WTC11 (cell line): ENCODE data around the gene ZFAND3. TPM values are rescaled to one million over a fixed set of nuclear protein-coding genes. Genes with fewer than 3 reads are reported as not detected.

ENCODE experiments used
- ATAC-seq: fragments of 200-7000 bp; cut with Tn5 transposase; 2 replicates; pipeline ENCODE4 v1.10.0; 2021; ENCODE audit warnings: mild to moderate bottlenecking, moderate library complexity
- CTCF ChIA-PET: fragments of 300-600 bp; sonication (Branson Sonifier 250); formaldehyde crosslinking; loops from one replicate; lab custom pipeline; 2021; ENCODE audit warnings: antibody characterized with exemption; lab: Charles Lee
- POLR2A ChIA-PET: fragments of 350-600 bp; sonication (Branson Sonifier 250); formaldehyde crosslinking; loops from one replicate; lab custom pipeline; 2021; ENCODE audit warnings: antibody characterized with exemption; lab: Charles Lee
- DNase-seq: peaks from one replicate; pipeline ENCODE4 v3.0.0; 2021; ENCODE audit warnings: low spot score
- H3K27ac Mint-ChIP-seq: 2 replicates; pipeline ENCODE4 v1.8.0; 2021; ENCODE audit warnings: mixed read lengths
- H3K27me3 Mint-ChIP-seq: 2 replicates; pipeline ENCODE4 v1.8.0; 2021; ENCODE audit warnings: low read depth, mild to moderate bottlenecking, moderate library complexity, mixed read lengths
- H3K36me3 Mint-ChIP-seq: 2 replicates; pipeline ENCODE4 v1.8.0; 2021; ENCODE audit warnings: mixed read lengths
- H3K4me1 Mint-ChIP-seq: 2 replicates; pipeline ENCODE4 v1.8.0; 2022; ENCODE audit warnings: mixed read lengths
- H3K4me3 Mint-ChIP-seq: 2 replicates; pipeline ENCODE4 v1.8.0; 2021; ENCODE audit warnings: mild to moderate bottlenecking, moderate library complexity, mixed read lengths
- H3K9me3 Mint-ChIP-seq: 2 replicates; pipeline ENCODE4 v1.8.0; 2021; ENCODE audit warnings: mixed read lengths
- AFF4 ChIP-seq: sonication (generic); formaldehyde crosslinking; IDR thresholded peaks from 2 replicates; pipeline ENCODE4 v1.8.1; 2023; ENCODE audit warnings: mild to moderate bottlenecking, missing genetic modification reagents, borderline replicate concordance
- ARID4B ChIP-seq: sonication (generic); formaldehyde crosslinking; IDR thresholded peaks from 2 replicates; pipeline ENCODE4 v1.8.0; 2023; ENCODE audit warnings: missing genetic modification reagents, mild to moderate bottlenecking, borderline replicate concordance
- ATF2 ChIP-seq: sonication (generic); formaldehyde crosslinking; IDR thresholded peaks from 2 replicates; pipeline ENCODE4 v1.8.1; 2022; ENCODE audit warnings: low read depth, missing genetic modification reagents, borderline replicate concordance
- ATF6 ChIP-seq: sonication (generic); formaldehyde crosslinking; IDR thresholded peaks from 2 replicates; pipeline ENCODE4 v1.8.1; 2023; ENCODE audit warnings: mild to moderate bottlenecking, missing genetic modification reagents
- ESRRA ChIP-seq: sonication (generic); formaldehyde crosslinking; IDR thresholded peaks from 2 replicates; pipeline ENCODE4 v1.8.1; 2022; ENCODE audit warnings: mild to moderate bottlenecking, missing genetic modification reagents, borderline replicate concordance
- FOXK1 ChIP-seq: sonication (generic); formaldehyde crosslinking; IDR thresholded peaks from 2 replicates; pipeline ENCODE4 v1.8.0; 2022; ENCODE audit warnings: mild to moderate bottlenecking, moderate library complexity, missing genetic modification reagents
- IRF2 ChIP-seq: sonication (generic); formaldehyde crosslinking; IDR thresholded peaks from 2 replicates; pipeline ENCODE4 v1.8.0; 2022; ENCODE audit warnings: low read depth, missing genetic modification reagents, borderline replicate concordance
- JUN ChIP-seq: sonication (generic); formaldehyde crosslinking; IDR thresholded peaks from 2 replicates; pipeline ENCODE4 v1.8.0; 2023; ENCODE audit warnings: mild to moderate bottlenecking, missing genetic modification reagents
- KAT7 ChIP-seq: sonication (generic); formaldehyde crosslinking; IDR thresholded peaks from 2 replicates; pipeline ENCODE4 v1.8.1; 2023; ENCODE audit warnings: missing genetic modification reagents, mild to moderate bottlenecking, borderline replicate concordance
- MXD4 ChIP-seq: fragments of 250-450 bp; sonication (Bioruptor Pico); IDR thresholded peaks from 2 replicates; pipeline ENCODE4 v1.8.0; 2021; ENCODE audit warnings: mild to moderate bottlenecking, moderate library complexity, borderline replicate concordance
- NFYB ChIP-seq: sonication (generic); formaldehyde crosslinking; conservative IDR thresholded peaks from 2 replicates; pipeline ENCODE4 v1.8.0; 2022; ENCODE audit warnings: low read depth, missing genetic modification reagents
- NR2C2 ChIP-seq: sonication (generic); formaldehyde crosslinking; IDR thresholded peaks from 2 replicates; pipeline ENCODE4 v1.8.0; 2022; ENCODE audit warnings: mild to moderate bottlenecking, missing genetic modification reagents
- STAT6 ChIP-seq: sonication (generic); formaldehyde crosslinking; conservative IDR thresholded peaks from 2 replicates; pipeline ENCODE4 v1.8.1; 2023; ENCODE audit warnings: mild to moderate bottlenecking, low read depth, missing genetic modification reagents, moderate library complexity
- TEAD1 ChIP-seq: sonication (generic); formaldehyde crosslinking; IDR thresholded peaks from 2 replicates; pipeline ENCODE4 v1.8.0; 2022; ENCODE audit warnings: mild to moderate bottlenecking, missing genetic modification reagents
- ZNF219 ChIP-seq: sonication (generic); formaldehyde crosslinking; IDR thresholded peaks from 2 replicates; pipeline ENCODE4 v1.8.0; 2023; ENCODE audit warnings: missing genetic modification reagents, mild to moderate bottlenecking, borderline replicate concordance
- total RNA-seq: library from RNA; stranded (reverse); gene quantifications from 3 replicates; pipeline ENCODE4 v1.2.3, GENCODE V29; 2021

The ZFAND3 gene
- total RNA-seq, 1 experiment from 2014 or later = 50.3 TPM

- Mint-ChIP-seq H3K4me1 (peaks cover 11% of the 10 kb centered on the region), H3K9me3 (peaks cover 10% of the 10 kb centered on the region), H3K27ac (no peak overlapping the region), H3K4me3 (no peak overlapping the region), H3K27me3 (peaks cover 9% of the 10 kb centered on the region; the same call in 1 of the 2 replicates), H3K36me3 (no peaks in the 10 kb centered on the region)
- DNase-seq = no peak
- ChIA-PET POLR2A (no interaction called here), CTCF (interaction anchor here (0.7 kb wide), 2 partner anchors 18 to 24 kb away, joined by 3 read pairs; no protein-coding TSS in a partner anchor)
- TF ChIP-seq STAT6 (no peak), MXD4 (CRISPR knock-in tag) (no peak)
- no peak for ATAC-seq
These were observed 10.4 kb upstream of the ZFAND3 start for GRCh38 chr6:37809197-37809543.

- ATAC-seq (no peak), DNase-seq (no peak)
- POLR2A ChIA-PET = no interaction called here
- CTCF ChIA-PET = interaction anchor here (1.8 kb wide), 1 partner anchor 22 kb away, joined by 8 read pairs; no protein-coding TSS in a partner anchor
- peaks cover 20% of the 10 kb centered on the region for H3K4me1 Mint-ChIP-seq
- no peaks in the 10 kb centered on the region for H3K36me3 Mint-ChIP-seq
- peaks cover 6% of the 10 kb centered on the region; the same call in 1 of the 2 replicates for H3K27me3 Mint-ChIP-seq
- H3K9me3 Mint-ChIP-seq = peaks cover 10% of the 10 kb centered on the region
- TF ChIP-seq ESRRA (CRISPR knock-in tag) = no peak
- TF ChIP-seq ZNF219 (CRISPR knock-in tag) = no peak
- no peak for TF ChIP-seq IRF2 (CRISPR knock-in tag)
- no peak for TF ChIP-seq AFF4 (CRISPR knock-in tag)
- TF ChIP-seq ARID4B = no peak
- no peak for TF ChIP-seq NFYB (CRISPR knock-in tag)
- no peak for TF ChIP-seq JUN (CRISPR knock-in tag)
- H3K27ac Mint-ChIP-seq = no peak overlapping the region
- H3K4me3 Mint-ChIP-seq = no peak overlapping the region
These were observed 6.7 kb upstream of the ZFAND3 start for GRCh38 chr6:37812841-37813240.

- Mint-ChIP-seq H3K9me3 (peaks cover 10% of the 10 kb centered on the region), H3K36me3 (no peaks in the 10 kb centered on the region), H3K27me3 (peaks cover 2% of the 10 kb centered on the region; the same call in 1 of the 2 replicates), H3K4me1 (peaks cover 17% of the 10 kb centered on the region), H3K4me3 (no peak overlapping the region), H3K27ac (no peak overlapping the region)
- TF ChIP-seq KAT7 (CRISPR knock-in tag) (no peak), TEAD1 (CRISPR knock-in tag) (no peak), ATF2 (CRISPR knock-in tag) (no peak), FOXK1 (CRISPR knock-in tag) (no peak), ATF6 (CRISPR knock-in tag) (no peak), NR2C2 (CRISPR knock-in tag) (no peak)
- ChIA-PET POLR2A (no interaction called here), CTCF (no interaction called here)
- DNase-seq (no peak), ATAC-seq (no peak)
These were observed 5.2 kb upstream of the ZFAND3 start for GRCh38 chr6:37814374-37814773.
